Muscle layer of colon (tissue), 2 donors: ENCODE results near the gene BFSP2.

ENCODE experiments used
- H3K27ac ChIP-seq: one replicate; pipeline ENCODE4 v1.7.0; 2013; ENCODE audit warnings: low read depth, mild to moderate bottlenecking, low read length, moderate library complexity
- H3K27me3 ChIP-seq, 2 donors: one replicate each; pipeline ENCODE4 v1.7.0; 2013; ENCODE audit warnings: low read length in 2 of 2, mild to moderate bottlenecking in 2 of 2; ENCODE audit not compliant: insufficient read depth in 2 of 2, control insufficient read depth in 1 of 2
- H3K36me3 ChIP-seq: one replicate; pipeline ENCODE4 v1.7.0; 2013; ENCODE audit warnings: mild to moderate bottlenecking, low read length; ENCODE audit not compliant: insufficient read depth
- H3K4me1 ChIP-seq: one replicate; pipeline ENCODE4 v1.7.0; 2013; ENCODE audit warnings: mild to moderate bottlenecking, low read length; ENCODE audit not compliant: insufficient read depth
- H3K4me3 ChIP-seq, 2 donors: one replicate each; pipeline ENCODE4 v1.7.0; 2013; ENCODE audit warnings: low read length in 2 of 2, low read depth in 1 of 2, mild to moderate bottlenecking in 1 of 2, moderate library complexity in 1 of 2
- H3K9ac ChIP-seq: one replicate; pipeline ENCODE4 v1.7.0; 2013; ENCODE audit warnings: low read length
- H3K9me3 ChIP-seq: one replicate; pipeline ENCODE4 v1.7.0; 2013; ENCODE audit warnings: mild to moderate bottlenecking, low read length
- donor health status: abdominal sarcoma.
- donor health status: Adenocarcinoma of cecum.

Gene BFSP2

DNA sequence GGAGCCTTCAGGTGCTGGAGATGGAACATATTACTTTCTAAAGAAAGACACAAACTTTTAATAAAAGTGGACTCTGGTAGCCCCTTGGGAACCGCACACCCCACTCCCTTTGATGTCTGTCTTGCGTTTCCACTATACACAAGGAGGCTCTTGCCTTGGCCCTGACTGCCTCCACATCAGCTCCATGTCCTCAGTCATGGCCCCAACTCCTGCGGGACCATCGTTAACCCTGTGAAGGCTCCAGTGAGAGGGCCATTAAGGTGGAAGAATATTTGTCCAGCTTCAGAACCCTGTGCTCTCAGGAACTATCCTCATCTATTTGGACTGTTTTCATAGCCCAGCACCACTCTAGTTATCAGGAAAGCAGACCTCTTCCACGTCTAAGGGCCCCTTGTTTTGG lies 16.1 kb upstream of the BFSP2 start:
- Histone ChIP-seq H3K27ac (no peak overlapping the region), H3K27me3 (no peaks in the 10 kb centered on the region), H3K9ac (no peak overlapping the region), H3K36me3 (no peaks in the 10 kb centered on the region), H3K4me3 (no peak overlapping the region), H3K4me1 (no peaks in the 10 kb centered on the region), H3K9me3 (no peaks in the 10 kb centered on the region)

DNA sequence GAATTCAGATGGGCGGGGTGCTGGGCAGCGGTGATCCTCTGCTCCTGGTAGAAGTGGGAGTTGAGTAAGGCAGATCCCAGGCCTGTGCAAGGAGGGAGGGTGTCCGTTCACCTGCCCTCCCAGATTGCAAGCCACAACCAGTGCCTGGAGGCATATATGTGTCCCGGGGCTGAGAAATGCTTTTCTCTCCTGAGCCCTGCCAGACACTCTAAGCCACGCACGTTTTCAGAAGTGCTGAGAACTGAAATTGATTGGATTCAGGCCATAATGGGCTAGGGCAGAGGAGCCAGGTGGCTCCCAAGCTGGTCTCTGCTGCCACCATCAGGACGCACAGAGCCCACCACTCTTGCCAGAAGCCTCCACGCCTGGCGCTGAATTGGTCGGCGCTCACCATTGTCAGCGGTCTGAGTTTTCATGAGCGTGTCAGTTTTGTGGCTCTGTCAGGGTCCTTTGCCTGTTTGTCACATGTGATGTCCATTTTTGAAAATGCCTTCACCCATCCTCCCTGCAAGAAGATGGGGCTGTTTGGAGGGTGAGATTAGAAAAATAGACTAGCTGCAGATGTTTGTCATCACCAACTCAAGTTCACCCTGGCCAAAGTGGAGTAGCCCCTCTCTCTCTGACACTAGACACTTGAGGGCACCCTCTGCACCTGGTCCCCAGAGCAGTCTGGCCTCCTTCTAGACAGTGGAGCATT lies 15.4 kb upstream of the BFSP2 start:
- Histone ChIP-seq H3K27me3 (no peaks in the 10 kb centered on the region), H3K9ac (no peak overlapping the region), H3K27ac (no peak overlapping the region), H3K9me3 (no peaks in the 10 kb centered on the region), H3K4me3 (no peak overlapping the region), H3K4me1 (no peaks in the 10 kb centered on the region), H3K36me3 (no peaks in the 10 kb centered on the region)

- no peaks in the 10 kb centered on the region for H3K36me3 ChIP-seq
- H3K9me3 ChIP-seq, result no peaks in the 10 kb centered on the region
- H3K9ac ChIP-seq, result no peak overlapping the region
- H3K27ac ChIP-seq, result no peak overlapping the region
- H3K27me3 ChIP-seq, result no peaks in the 10 kb centered on the region
- no peaks in the 10 kb centered on the region for H3K4me1 ChIP-seq
- H3K4me3 ChIP-seq, result no peak overlapping the region
Measured at GRCh38 chr3:133386876-133387275, 13.0 kb upstream of the BFSP2 start.

DNA sequence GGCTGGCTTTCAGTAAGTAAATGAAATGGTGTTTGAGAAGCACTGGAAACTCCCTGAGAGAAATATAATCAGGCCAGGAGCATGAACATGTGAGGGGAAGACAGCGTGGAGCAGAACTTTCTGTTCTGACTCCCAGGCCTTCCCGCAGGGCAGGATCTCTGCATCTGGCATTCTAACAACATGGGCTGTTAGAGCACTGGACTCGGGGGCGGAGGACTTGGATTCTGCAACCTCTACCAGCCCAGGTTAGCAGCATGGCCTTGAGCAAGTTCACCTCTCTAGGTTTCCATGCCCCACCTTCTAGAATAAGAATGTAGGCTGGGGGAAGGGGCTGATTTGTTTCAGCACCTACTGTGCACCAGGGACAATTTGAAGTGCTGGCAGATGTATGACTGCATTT lies 12.5 kb upstream of the BFSP2 start:
- H3K9me3 ChIP-seq, result no peaks in the 10 kb centered on the region
- H3K4me1 ChIP-seq, result no peaks in the 10 kb centered on the region
- no peak overlapping the region for H3K27ac ChIP-seq
- no peaks in the 10 kb centered on the region for H3K36me3 ChIP-seq
- no peak overlapping the region for H3K9ac ChIP-seq
- H3K27me3 ChIP-seq, result no peaks in the 10 kb centered on the region
- H3K4me3 ChIP-seq, result no peak overlapping the region

DNA sequence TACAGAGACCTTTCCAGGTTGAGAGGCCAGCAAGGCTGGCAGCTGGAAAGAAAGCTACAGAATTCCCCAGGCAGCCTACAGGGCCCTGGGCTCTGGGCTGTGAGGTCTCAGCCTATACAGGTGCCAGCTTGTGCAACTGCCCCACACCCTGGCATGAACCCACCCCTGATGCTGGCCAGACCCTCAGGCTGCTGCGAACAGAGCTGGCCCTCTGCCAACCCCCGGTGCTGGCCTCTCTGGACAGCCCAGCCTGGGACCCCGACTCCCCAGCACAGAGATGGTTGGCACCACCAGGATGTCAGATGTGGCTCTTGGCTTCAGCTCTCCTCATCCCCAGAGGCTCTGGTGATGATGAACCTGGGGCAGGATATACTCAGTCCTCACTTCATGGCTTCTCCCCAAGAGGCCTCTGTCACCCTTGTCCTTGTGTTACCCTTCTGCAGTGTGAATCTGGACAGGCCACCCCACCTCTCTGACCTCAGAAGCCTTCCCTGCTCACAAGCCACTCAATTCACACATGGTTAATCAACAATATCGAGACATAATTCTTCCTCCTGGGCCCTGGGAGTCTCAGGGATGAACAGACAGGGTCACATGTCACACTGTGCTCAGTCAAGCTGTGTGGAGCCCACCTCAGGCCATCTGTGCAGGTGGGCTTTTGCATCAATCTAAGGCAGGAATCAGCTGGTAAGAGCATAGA lies 11.0 kb upstream of the BFSP2 start:
- no peaks in the 10 kb centered on the region for H3K36me3 ChIP-seq
- H3K27ac ChIP-seq, result no peak overlapping the region
- H3K4me1 ChIP-seq, result no peaks in the 10 kb centered on the region
- no peak overlapping the region for H3K9ac ChIP-seq
- no peaks in the 10 kb centered on the region for H3K27me3 ChIP-seq
- no peaks in the 10 kb centered on the region for H3K9me3 ChIP-seq
- no peak overlapping the region for H3K4me3 ChIP-seq

- H3K4me1 ChIP-seq, result no peaks in the 10 kb centered on the region
- H3K9me3 ChIP-seq, result no peaks in the 10 kb centered on the region
- no peaks in the 10 kb centered on the region for H3K27me3 ChIP-seq
Measured at GRCh38 chr3:133390715-133391114, 9.1 kb upstream of the BFSP2 start.

GRCh38 chr3:133393204-133393603 lies 6.7 kb upstream of the BFSP2 start:
- H3K4me1 ChIP-seq, result no peaks in the 10 kb centered on the region
- no peaks in the 10 kb centered on the region for H3K9me3 ChIP-seq
- H3K27me3 ChIP-seq, result no peaks in the 10 kb centered on the region
- no peak overlapping the region for H3K9ac ChIP-seq
- no peak overlapping the region for H3K27ac ChIP-seq
- no peaks in the 10 kb centered on the region for H3K36me3 ChIP-seq
- no peak overlapping the region for H3K4me3 ChIP-seq

More at GRCh38 chr3:133390715-133391114, 9.1 kb upstream of the BFSP2 start:
- no peaks in the 10 kb centered on the region for H3K36me3 ChIP-seq
- H3K4me3 ChIP-seq, result no peak overlapping the region
- H3K27ac ChIP-seq, result no peak overlapping the region
- no peak overlapping the region for H3K9ac ChIP-seq

DNA sequence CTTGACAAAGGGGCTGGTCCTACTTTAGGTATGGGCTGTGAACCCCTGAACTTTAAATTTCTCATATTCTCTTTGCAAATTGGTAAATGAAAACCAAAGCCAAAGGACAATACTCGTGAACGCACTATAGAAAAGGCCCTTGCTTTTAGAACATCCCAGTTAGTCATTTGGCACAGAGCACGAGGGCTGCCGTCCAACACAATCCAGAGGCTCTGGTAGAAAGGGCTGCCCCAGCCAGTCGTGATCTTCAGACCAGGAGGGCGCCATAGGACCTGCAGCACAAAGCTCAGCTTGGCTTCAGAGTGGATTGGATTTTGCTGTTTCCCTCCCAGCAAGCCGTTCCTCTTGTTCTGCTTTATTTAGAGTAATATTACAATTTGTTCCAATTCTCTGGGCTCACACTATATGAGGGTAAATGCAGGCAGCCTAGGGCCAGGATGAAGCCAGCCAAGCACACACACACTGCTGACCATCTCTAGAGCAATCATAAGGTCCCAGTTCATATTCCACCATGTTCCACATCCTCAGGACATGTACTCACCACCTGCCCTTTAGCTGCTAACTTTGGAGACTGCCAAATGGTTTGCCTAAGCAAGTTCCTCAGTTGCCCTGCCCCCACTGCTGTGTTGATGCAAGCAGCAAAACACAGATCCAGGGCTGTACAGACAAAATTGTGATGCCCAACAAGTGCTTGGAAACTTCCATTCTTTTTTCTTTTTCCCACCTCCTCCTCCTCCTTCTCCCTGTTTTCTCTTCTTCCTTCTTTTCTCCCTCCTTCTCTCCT lies 6.0 kb upstream of the BFSP2 start:
- H3K36me3 ChIP-seq, result no peaks in the 10 kb centered on the region
- H3K4me3 ChIP-seq, result no peak overlapping the region
- H3K27me3 ChIP-seq, result no peaks in the 10 kb centered on the region
- no peaks in the 10 kb centered on the region for H3K9me3 ChIP-seq
- H3K4me1 ChIP-seq, result no peaks in the 10 kb centered on the region
- no peak overlapping the region for H3K9ac ChIP-seq
- no peak overlapping the region for H3K27ac ChIP-seq

GRCh38 chr3:133394561-133395311 lies 5.1 kb upstream of the BFSP2 start:
- Histone ChIP-seq H3K27ac (no peak overlapping the region), H3K36me3 (no peaks in the 10 kb centered on the region), H3K9ac (no peak overlapping the region), H3K4me1 (no peaks in the 10 kb centered on the region), H3K4me3 (no peak overlapping the region), H3K9me3 (no peaks in the 10 kb centered on the region), H3K27me3 (no peaks in the 10 kb centered on the region)

DNA sequence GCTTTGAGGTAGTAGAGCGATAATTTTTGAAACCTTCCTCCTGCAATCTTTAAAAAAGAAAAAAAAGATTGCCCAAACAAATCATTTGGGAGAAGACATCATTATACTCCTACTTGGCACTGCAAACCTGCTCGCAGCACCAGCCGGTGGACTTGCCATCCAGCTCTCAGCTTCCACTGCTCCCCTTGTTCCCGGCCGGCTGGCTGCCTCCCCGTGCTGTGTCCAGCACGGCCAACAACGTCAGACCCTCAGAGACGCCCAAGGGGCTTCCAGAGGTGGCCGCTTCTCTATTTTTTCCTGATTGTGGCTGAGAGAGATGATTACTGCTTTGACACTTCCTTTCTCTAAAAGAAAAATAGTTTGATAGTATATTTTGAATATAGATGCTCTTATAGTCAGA lies 3.0 kb upstream of the BFSP2 start:
- Histone ChIP-seq H3K36me3 (no peaks in the 10 kb centered on the region), H3K27me3 (no peaks in the 10 kb centered on the region), H3K4me1 (no peaks in the 10 kb centered on the region), H3K9ac (no peak overlapping the region), H3K27ac (no peak overlapping the region), H3K4me3 (no peak overlapping the region), H3K9me3 (no peaks in the 10 kb centered on the region)
